ENCODE results near the gene SELENOW. TPM values are rescaled to one million over a fixed set of nuclear protein-coding genes. Genes with fewer than 3 reads are reported as not detected.
"Not testable (repeated sequence)": the region's sequence is repeated elsewhere in the genome, so short reads cannot be mapped to it uniquely, and the experiment has no call there.

The SELENOW gene
- total and polyA plus RNA-seq, 8 donors: 55.4 to 291 (median 82.9) TPM

DNA sequence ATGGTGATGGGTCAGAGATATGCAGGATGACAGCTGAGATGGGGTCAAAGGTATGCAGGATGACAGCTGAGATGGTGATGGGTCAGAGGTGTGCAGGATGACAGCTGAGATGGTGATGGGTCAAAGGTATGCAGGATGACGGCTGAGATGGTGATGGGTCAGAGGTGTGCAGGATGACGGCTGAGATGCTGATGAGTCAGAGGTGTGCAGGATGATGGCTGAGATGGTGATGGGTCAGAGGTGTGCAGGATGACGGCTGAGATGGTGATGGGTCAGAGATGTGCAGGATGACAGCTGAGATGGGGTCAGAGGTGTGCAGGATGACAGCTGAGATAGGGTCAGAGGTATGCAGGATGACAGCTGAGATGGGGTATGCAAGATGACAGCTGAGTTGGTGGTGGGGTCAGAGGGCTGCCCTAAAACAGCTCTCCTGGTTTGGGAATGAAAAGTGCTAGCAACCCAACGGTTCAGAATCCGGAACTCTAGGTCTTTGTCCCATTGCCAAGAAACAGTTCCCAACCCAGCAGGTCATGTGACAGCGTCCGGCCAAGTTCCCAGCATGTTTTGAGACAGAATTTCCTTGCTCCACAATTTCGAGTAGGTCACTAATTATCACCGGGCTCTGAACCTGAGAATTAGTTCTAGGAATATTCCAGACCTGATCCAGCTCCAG is 3.2 kb downstream of the SELENOW start:
- H3K4me1 ChIP-seq: peaks cover 0 to 18% (median 5%) of the 10 kb centered on the region in 3 donors
- TF ChIP-seq, protein P1, sequence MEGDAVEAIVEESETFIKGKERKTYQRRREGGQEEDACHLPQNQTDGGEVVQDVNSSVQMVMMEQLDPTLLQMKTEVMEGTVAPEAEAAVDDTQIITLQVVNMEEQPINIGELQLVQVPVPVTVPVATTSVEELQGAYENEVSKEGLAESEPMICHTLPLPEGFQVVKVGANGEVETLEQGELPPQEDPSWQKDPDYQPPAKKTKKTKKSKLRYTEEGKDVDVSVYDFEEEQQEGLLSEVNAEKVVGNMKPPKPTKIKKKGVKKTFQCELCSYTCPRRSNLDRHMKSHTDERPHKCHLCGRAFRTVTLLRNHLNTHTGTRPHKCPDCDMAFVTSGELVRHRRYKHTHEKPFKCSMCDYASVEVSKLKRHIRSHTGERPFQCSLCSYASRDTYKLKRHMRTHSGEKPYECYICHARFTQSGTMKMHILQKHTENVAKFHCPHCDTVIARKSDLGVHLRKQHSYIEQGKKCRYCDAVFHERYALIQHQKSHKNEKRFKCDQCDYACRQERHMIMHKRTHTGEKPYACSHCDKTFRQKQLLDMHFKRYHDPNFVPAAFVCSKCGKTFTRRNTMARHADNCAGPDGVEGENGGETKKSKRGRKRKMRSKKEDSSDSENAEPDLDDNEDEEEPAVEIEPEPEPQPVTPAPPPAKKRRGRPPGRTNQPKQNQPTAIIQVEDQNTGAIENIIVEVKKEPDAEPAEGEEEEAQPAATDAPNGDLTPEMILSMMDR (IDR thresholded peaks at IDR 0.05): no peak
- ATAC-seq (no peak), DNase-seq (peak in 1 of 6 donors; percentile 42), FAIRE-seq (no peak)
- H3K27ac ChIP-seq: peak overlapping the region in 2 of 4 donors; percentile 25 to 37
- H3K9me3 ChIP-seq: no peaks in the 10 kb centered on the region
- peaks cover 0 to 8% (median 0%) of the 10 kb centered on the region in 3 donors for H3K36me3 ChIP-seq
- H3K4me3 ChIP-seq: no peak overlapping the region
- 32 to 41% methylated on average over 9 of the region's 9 CpGs for WGBS, 2 donors
- intact Hi-C loops (cut with DNase I): loop anchor here in 2 of 3 donors (10.0 kb wide), 1 partner anchor 67 kb away; the partner anchor contains the start of gene EHD2 (in 2 of the 2)
- no peaks in the 10 kb centered on the region for H3K27me3 ChIP-seq

DNA sequence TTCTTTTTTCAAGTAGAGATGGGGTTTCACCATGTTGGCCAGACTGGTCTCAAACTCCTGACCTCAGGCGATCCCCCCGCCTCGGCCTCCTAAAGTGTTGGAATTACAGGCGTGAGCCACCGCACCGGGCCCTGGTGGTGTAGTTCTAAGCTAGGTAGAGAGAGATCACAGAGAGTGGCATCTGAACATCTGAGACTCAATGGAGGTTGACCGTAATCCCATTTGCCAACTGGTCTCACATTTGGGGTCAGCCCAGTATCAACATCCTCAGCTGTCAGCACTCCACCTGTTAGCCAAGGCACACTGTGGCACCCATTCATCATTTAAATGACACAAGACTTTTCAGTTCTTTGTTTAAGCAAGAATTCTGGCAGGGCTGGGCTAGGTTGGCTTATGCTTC is 8.1 kb downstream of the SELENOW start:
- intact Hi-C loops (cut with DNase I): loop anchor here in 2 of 3 donors (2.0 to 10.0 kb wide), 2 partner anchors 22 to 72 kb away; partner anchors contain the start of gene EHD2 (in 2 of the 2)
- 95% methylated on average over 7 of the region's 7 CpGs for WGBS, 2 donors
- no peaks in the 10 kb centered on the region for H3K9me3 ChIP-seq
- ATAC-seq (no peak), FAIRE-seq (no peak), DNase-seq (no peak)
- H3K27ac ChIP-seq: no peak overlapping the region
- TF ChIP-seq, protein P1 (IDR thresholded peaks at IDR 0.05): no peak
- no peak overlapping the region for H3K4me3 ChIP-seq
- H3K4me1 ChIP-seq: peaks cover 0 to 5% (median 0%) of the 10 kb centered on the region in 3 donors
- H3K27me3 ChIP-seq: no peaks in the 10 kb centered on the region
- peaks cover 0 to 8% (median 0%) of the 10 kb centered on the region in 3 donors for H3K36me3 ChIP-seq

DNA sequence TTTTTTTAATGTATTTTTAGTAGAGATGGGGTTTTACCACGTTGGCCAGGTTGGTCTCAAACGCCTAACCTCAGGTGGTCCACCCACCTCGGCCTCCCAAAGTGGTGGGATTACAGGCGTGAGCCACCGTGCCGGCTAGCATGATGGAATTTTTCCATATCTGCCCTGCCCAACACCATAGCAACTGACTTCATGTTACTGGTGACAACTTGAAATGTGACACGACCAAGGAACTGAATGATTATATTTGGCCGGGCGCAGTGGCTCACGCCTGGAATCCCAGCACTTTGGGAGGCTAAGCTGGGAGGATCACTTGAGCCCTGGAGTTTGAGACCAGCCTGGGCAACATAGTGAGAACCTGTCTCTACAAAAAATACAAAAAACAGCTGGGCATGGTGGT is 8.8 kb downstream of the SELENOW start:
- not testable (repeated sequence) for H3K27ac ChIP-seq, ATAC-seq, DNase-seq, H3K9me3 ChIP-seq, H3K36me3 ChIP-seq, FAIRE-seq, H3K4me1 ChIP-seq, H3K4me3 ChIP-seq, H3K27me3 ChIP-seq
- intact Hi-C loops (cut with DNase I): loop anchor here in 2 of 3 donors (2.0 to 10.0 kb wide), 2 partner anchors 23 to 73 kb away; partner anchors contain the start of gene EHD2 (in 2 of the 2)
- WGBS, 2 donors: 76 to 81% methylated on average over 10 of the region's 10 CpGs

DNA sequence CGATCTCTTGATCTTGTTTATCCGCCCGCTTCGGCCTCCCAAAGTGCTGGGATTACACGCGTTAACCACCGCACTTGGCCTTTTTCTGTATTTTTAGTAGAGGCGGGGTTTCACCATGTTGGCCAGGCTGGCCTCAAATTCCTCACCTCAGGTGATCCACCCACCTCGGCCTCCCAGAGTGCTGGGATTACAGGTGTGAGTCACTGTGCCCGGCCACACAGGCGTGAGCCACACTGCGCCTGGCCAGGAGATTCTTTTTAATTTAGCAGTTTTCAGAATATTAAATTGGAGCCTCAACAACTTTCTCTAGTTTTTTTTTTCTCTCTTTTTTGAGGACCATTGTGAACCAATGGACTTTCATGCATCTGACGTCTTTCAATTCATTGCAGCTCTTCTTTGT is 11.3 kb downstream of the SELENOW start:
- H3K36me3 ChIP-seq, FAIRE-seq, H3K27ac ChIP-seq, H3K9me3 ChIP-seq, H3K4me3 ChIP-seq, ATAC-seq, H3K4me1 ChIP-seq, H3K27me3 ChIP-seq, DNase-seq: not testable (repeated sequence)
- intact Hi-C loops (cut with DNase I): loop anchor here in 2 of 3 donors (10.0 kb wide), 1 partner anchor 75 kb away; the partner anchor contains the start of gene EHD2 (in 2 of the 2)
- 82 to 88% methylated on average over 13 of the region's 13 CpGs for WGBS, 2 donors

DNA sequence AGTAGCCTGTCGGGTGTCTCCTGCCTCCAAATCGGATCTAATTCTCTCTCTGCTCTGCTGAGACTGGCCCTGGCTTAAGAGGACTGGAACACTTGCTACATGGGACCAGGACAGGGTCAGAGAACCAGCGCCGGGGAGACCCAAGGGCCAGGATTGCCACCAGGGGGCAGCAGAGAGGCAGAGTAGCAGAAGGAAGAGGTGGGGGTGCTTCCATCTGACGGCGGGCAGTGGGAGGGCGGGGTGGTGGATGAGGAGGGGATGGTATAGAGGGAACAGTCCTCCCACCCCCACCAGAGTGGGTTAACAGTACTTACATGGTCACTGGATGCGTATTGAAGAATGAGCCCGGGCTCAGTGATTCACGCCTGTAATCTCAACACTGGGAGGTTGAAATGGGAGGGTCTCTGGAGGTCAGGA is 11.9 kb downstream of the SELENOW start:
- intact Hi-C loops (cut with DNase I): no loop called here
- FAIRE-seq (no peak), ATAC-seq (peak; percentile 84 to 88 (median 84)), DNase-seq (peak; percentile 70 to 98 (median 86))
- WGBS, 2 donors: 8 to 9% methylated on average over 10 of the region's 10 CpGs
- Histone ChIP-seq H3K36me3 (peaks cover 0 to 5% (median 0%) of the 10 kb centered on the region in 3 donors), H3K4me1 (no peaks in the 10 kb centered on the region), H3K27ac (no peak overlapping the region), H3K27me3 (no peaks in the 10 kb centered on the region), H3K9me3 (no peaks in the 10 kb centered on the region), H3K4me3 (no peak overlapping the region)
- TF ChIP-seq, protein P1 (IDR thresholded peaks at IDR 0.05): peak; percentile 55 to 76 (median 70)

DNA sequence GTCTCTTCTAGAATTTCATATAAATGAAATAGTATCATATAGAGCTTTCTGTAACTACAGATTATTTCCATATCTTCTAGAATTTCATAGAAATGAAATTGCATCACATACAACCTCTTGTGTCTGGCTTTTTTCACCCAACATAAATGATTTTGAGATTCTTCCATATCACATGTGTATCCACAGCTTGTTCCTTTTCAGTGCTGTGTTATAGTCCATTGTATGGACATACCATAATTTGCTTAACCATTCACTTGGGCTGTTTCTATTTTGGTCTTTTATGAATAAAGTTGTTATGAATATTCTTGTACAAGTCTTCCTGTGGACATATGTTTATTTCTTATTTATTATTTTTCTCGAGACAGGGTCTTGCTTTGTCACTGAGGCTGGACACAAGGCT is 14.1 kb downstream of the SELENOW start:
- ATAC-seq (no peak), DNase-seq (no peak), FAIRE-seq (no peak)
- intact Hi-C loops (cut with DNase I): no loop called here
- 96 to 97% methylated on average over 1 of the region's 1 CpG for WGBS, 2 donors
- TF ChIP-seq, protein P1 (IDR thresholded peaks at IDR 0.05): no peak
- Histone ChIP-seq H3K27me3 (no peaks in the 10 kb centered on the region), H3K36me3 (no peaks in the 10 kb centered on the region), H3K4me1 (no peaks in the 10 kb centered on the region), H3K9me3 (no peaks in the 10 kb centered on the region), H3K27ac (no peak overlapping the region), H3K4me3 (no peak overlapping the region)
